ENCODE results near the gene UBR3.
"Not testable (repeated sequence)": the region's sequence is repeated elsewhere in the genome, so short reads cannot be mapped to it uniquely, and the experiment has no call there.

Gene UBR3, protein sequence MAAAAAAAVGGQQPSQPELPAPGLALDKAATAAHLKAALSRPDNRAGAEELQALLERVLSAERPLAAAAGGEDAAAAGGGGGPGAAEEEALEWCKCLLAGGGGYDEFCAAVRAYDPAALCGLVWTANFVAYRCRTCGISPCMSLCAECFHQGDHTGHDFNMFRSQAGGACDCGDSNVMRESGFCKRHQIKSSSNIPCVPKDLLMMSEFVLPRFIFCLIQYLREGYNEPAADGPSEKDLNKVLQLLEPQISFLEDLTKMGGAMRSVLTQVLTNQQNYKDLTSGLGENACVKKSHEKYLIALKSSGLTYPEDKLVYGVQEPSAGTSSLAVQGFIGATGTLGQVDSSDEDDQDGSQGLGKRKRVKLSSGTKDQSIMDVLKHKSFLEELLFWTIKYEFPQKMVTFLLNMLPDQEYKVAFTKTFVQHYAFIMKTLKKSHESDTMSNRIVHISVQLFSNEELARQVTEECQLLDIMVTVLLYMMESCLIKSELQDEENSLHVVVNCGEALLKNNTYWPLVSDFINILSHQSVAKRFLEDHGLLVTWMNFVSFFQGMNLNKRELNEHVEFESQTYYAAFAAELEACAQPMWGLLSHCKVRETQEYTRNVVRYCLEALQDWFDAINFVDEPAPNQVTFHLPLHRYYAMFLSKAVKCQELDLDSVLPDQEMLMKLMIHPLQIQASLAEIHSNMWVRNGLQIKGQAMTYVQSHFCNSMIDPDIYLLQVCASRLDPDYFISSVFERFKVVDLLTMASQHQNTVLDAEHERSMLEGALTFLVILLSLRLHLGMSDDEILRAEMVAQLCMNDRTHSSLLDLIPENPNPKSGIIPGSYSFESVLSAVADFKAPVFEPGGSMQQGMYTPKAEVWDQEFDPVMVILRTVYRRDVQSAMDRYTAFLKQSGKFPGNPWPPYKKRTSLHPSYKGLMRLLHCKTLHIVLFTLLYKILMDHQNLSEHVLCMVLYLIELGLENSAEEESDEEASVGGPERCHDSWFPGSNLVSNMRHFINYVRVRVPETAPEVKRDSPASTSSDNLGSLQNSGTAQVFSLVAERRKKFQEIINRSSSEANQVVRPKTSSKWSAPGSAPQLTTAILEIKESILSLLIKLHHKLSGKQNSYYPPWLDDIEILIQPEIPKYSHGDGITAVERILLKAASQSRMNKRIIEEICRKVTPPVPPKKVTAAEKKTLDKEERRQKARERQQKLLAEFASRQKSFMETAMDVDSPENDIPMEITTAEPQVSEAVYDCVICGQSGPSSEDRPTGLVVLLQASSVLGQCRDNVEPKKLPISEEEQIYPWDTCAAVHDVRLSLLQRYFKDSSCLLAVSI (N-terminal part only)

GRCh38 chr2:169827272-169828140 lies at the start of gene UBR3:
Gene UBR3, plus strand, starts transcription at chr2:169827454. Its CDS starts 54 bp downstream, at chr2:169827508.
- peak; percentile 94 for DNase-seq (ENCODE audit: low read depth)

GRCh38 chr2:169778446-169778845 lies 48.8 kb upstream of the UBR3 start:
- DNase-seq (ENCODE audit: low read depth) = no peak

GRCh38 chr2:169781249-169782013 lies 45.8 kb upstream of the UBR3 start:
- no peak for DNase-seq (ENCODE audit: low read depth)

DNA sequence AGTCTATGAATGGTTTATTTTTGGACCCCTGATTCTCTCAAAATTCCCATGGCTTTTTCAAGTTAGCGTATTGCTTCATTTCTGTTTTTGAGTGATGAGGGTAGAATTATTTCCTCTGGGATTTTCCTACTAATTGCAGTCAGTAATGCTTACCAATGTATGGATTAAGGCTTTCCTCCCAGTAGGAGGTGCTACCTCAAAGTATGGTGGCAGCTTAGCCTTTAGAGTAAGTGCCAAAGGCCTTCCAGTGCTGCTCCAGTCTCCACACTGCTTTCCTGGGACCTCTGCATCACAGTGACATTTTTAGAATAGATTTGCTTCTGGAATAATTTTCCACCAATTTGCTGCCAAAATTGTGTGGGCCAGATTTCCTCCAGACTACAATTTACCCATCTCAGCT lies 44.7 kb upstream of the UBR3 start:
- DNase-seq (ENCODE audit: low read depth) = no peak

GRCh38 chr2:169790581-169790980 lies 36.7 kb upstream of the UBR3 start:
- DNase-seq (ENCODE audit: low read depth) = no peak

GRCh38 chr2:169795181-169795580 lies 32.1 kb upstream of the UBR3 start:
- DNase-seq (ENCODE audit: low read depth) = no peak

- no peak for DNase-seq (ENCODE audit: low read depth)
Measured at GRCh38 chr2:169796441-169796840, 30.8 kb upstream of the UBR3 start.

- no peak for DNase-seq (ENCODE audit: low read depth)
Measured at GRCh38 chr2:169797601-169798000, 29.7 kb upstream of the UBR3 start.

DNA sequence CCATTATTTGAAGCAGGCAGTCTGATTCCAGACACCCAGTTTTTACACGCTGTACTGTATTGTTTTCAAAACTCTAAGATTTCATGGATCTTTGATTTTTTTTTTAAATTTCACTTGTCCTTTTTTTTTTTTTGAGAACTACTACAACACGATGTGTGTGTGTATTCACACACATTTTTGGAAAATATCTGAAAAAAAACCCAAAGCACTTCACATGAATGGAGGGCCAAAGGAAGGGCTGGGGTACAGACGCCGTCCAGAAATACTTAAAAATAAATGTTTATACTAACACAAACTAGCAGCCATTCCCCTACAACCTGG lies 28.9 kb upstream of the UBR3 start:
- no peak for DNase-seq (ENCODE audit: low read depth)

- peak; percentile 96 for DNase-seq (ENCODE audit: low read depth)
Measured at GRCh38 chr2:169798718-169799592, 28.3 kb upstream of the UBR3 start, which contains the start of gene SSB. Gene SSB, plus strand, starts transcription at chr2:169798871. Its CDS starts 2,090 bp downstream, at chr2:169800961.

DNA sequence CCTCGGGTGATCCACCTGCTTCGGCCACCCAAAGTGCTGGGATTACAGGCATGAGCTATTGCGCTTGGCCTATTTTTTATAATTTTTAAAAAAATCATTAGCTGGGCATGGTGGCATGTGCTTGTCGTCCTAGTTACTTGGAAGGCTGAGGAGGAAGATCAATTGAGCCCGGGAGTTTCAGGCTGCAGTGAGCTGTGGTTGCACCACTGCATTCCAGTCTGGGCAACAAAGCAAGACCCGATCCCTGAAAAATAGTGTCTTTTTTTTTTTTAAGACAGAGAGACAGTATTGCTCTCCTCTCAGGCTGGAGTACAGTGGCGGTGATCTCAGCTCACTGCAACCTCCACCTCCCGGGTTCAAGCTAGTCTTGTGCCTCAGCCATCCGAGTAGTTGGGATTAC lies 23.8 kb upstream of the UBR3 start:
- DNase-seq (ENCODE audit: low read depth) = no peak

GRCh38 chr2:169806586-169806985 lies 20.7 kb upstream of the UBR3 start:
- no peak for DNase-seq (ENCODE audit: low read depth)

GRCh38 chr2:169808221-169808620 lies 19.0 kb upstream of the UBR3 start:
- DNase-seq (ENCODE audit: low read depth) = peak; percentile 28

- DNase-seq (ENCODE audit: low read depth) = peak; percentile 85
Measured at GRCh38 chr2:169815849-169816248, 11.4 kb upstream of the UBR3 start.

GRCh38 chr2:169816961-169817360 lies 10.3 kb upstream of the UBR3 start:
- not testable (repeated sequence) for DNase-seq (ENCODE audit: low read depth)

DNA sequence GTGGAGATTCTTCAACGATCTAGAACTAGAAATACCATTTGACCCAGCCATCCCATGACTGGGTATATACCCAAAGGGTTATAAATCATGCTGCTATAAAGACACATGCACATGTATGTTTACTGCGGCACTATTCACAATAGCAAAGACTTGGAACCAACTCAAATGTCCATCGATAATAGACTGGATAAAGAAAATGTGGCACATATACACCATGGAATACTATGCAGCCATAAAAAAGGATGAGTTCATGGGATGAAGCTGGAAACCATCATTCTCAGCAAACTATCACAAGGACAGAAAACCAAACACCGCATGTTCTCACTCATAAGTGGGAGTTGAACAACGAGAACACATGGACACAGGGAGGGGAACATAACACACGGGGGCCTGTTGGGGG lies 9.9 kb upstream of the UBR3 start:
- not testable (repeated sequence) for DNase-seq (ENCODE audit: low read depth)

GRCh38 chr2:169818241-169818640 lies 9.0 kb upstream of the UBR3 start:
- DNase-seq (ENCODE audit: low read depth) = peak; percentile 37

DNA sequence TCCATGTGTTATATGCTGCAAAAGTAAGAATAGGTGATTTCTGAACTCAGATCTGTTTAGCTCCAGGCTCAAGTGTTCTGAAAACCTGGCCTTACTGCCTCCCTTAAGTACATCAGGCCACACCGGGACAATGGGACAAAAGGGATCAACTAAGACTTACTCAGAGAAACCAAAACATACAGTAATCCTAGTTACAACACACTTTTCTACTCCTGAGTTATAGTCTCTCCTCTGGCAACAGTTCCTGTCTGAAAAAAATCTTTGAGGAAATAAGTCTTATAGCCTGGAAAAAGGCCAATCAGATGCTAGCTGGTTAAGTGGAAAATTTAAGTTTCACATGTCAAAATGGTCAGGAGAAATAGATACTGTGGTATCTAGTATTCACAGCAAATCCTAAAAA lies 8.1 kb upstream of the UBR3 start:
- DNase-seq (ENCODE audit: low read depth) = no peak

- DNase-seq (ENCODE audit: low read depth) = peak; percentile 66
Measured at GRCh38 chr2:169820101-169820500, 7.2 kb upstream of the UBR3 start.

Data from ELR (cell line).